ENCODE results near the gene TMEM232.

DNA sequence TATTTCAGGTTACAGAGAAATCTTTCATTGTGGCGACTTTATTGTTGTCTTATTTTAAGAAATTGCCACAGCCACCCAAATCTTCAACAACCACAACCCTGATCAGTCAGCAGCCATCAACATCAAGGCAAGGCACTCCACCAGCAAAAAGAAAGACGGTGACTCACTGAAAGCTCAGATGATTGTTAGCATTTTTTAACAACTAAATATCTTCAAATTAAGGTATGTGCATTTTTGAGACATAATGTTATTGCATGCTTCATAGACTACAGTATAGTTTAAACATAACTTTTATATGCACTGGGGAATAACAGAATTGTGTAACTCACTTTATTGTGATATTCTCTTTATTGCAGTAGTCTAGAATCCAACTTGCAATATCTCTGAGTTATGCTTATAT, 263.4 kb downstream of the TMEM232 start:
- TF ChIP-seq, protein P1, sequence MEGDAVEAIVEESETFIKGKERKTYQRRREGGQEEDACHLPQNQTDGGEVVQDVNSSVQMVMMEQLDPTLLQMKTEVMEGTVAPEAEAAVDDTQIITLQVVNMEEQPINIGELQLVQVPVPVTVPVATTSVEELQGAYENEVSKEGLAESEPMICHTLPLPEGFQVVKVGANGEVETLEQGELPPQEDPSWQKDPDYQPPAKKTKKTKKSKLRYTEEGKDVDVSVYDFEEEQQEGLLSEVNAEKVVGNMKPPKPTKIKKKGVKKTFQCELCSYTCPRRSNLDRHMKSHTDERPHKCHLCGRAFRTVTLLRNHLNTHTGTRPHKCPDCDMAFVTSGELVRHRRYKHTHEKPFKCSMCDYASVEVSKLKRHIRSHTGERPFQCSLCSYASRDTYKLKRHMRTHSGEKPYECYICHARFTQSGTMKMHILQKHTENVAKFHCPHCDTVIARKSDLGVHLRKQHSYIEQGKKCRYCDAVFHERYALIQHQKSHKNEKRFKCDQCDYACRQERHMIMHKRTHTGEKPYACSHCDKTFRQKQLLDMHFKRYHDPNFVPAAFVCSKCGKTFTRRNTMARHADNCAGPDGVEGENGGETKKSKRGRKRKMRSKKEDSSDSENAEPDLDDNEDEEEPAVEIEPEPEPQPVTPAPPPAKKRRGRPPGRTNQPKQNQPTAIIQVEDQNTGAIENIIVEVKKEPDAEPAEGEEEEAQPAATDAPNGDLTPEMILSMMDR (IDR thresholded peaks at IDR 0.05): no peak
- no peak for TF ChIP-seq POLR2A (IDR thresholded peaks at IDR 0.05)
- TF ChIP-seq POLR2AphosphoS5 (IDR thresholded peaks at IDR 0.05): no peak
- no peak for TF ChIP-seq EP300 (IDR thresholded peaks at IDR 0.05)

Measured in stomach (tissue), 4 donors.